ENCODE measurements around the gene TMEM248. TPM values are rescaled to one million over a fixed set of nuclear protein-coding genes. Genes with fewer than 3 reads are reported as not detected.

Gene TMEM248
- total and polyA plus RNA-seq, 2 of the 13 experiments (the other 11 are each of a cell fraction or from before 2014, with no cell fraction given): 54.3 to 109 TPM

GRCh38 chr7:66920769-66921395 is at the start of gene TMEM248 (continued):
- peak; percentile 45; the same call in 1 of the 2 replicates for TF ChIP-seq ZNF75D (CRISPR knock-in tag; IDR thresholded peaks at IDR 0.05; ENCODE audit: borderline replicate concordance)
- no peak; the same call in 1 of the 2 replicates for TF ChIP-seq ZNF275 (CRISPR knock-in tag; IDR thresholded peaks at IDR 0.05; ENCODE audit: borderline replicate concordance)
- TF ChIP-seq ZNF138 (CRISPR knock-in tag; IDR thresholded peaks at IDR 0.05; ENCODE audit: low read depth): 0 out of 2 replicates have a peak, but pooled peaks have one; percentile 46
- TF ChIP-seq REL (CRISPR knock-in tag; conservative IDR thresholded peaks at IDR 0.05): peak; percentile 59
- peak; percentile 94 for TF ChIP-seq ZNF691 (CRISPR knock-in tag; IDR thresholded peaks at IDR 0.05; ENCODE audit: borderline replicate concordance, low read depth)
- TF ChIP-seq ZNF7 (CRISPR knock-in tag; IDR thresholded peaks at IDR 0.05): no peak
- peak; percentile 21; the same call in 1 of the 2 replicates for TF ChIP-seq ZNF550 (CRISPR knock-in tag; IDR thresholded peaks at IDR 0.05; ENCODE audit: borderline replicate concordance)
- 0 out of 2 replicates have a peak, but pooled peaks have one; percentile 26 for TF ChIP-seq HNRNPL (IDR thresholded peaks at IDR 0.05; ENCODE audit: low read depth, low read length)
- no peak for TF ChIP-seq CEBPZ (IDR thresholded peaks at IDR 0.05; ENCODE audit: low read length)
- no peak for TF ChIP-seq CEBPB (IDR thresholded peaks at IDR 0.05; ENCODE audit: borderline replicate concordance, low read depth, low read length)
- TF ChIP-seq HNRNPLL (IDR thresholded peaks at IDR 0.05; ENCODE audit: low read depth, low read length, poor library complexity, severe bottlenecking): peak; percentile 91
- peak; percentile 48; the same call in 1 of the 2 replicates for TF ChIP-seq ZBTB33 (CRISPR knock-in tag; IDR thresholded peaks at IDR 0.05)
- peak; percentile 90 for TF ChIP-seq ARID2 (CRISPR knock-in tag; IDR thresholded peaks at IDR 0.05; ENCODE audit: borderline replicate concordance)
- TF ChIP-seq ZNF234 (CRISPR knock-in tag; conservative IDR thresholded peaks at IDR 0.05): no peak
- TF ChIP-seq ATF4 (CRISPR knock-in tag; IDR thresholded peaks at IDR 0.05): peak in 1 of 2 experiments; percentile 72; a peak in 2 of 4 replicates
- peak; percentile 96 for TF ChIP-seq ZNF589 (CRISPR knock-in tag; conservative IDR thresholded peaks at IDR 0.05)
- peak; percentile 99 for TF ChIP-seq DMAP1 (CRISPR knock-in tag; IDR thresholded peaks at IDR 0.05)
- TF ChIP-seq NFATC3 (CRISPR knock-in tag; IDR thresholded peaks at IDR 0.05): peak; percentile 89
- peak; percentile 49 for TF ChIP-seq JARID2 (CRISPR knock-in tag; IDR thresholded peaks at IDR 0.05; ENCODE audit: insufficient replicate concordance)
- TF ChIP-seq HDAC6 (IDR thresholded peaks at IDR 0.05; ENCODE audit: low read depth, low read length): no peak
- TF ChIP-seq ZNF331 (CRISPR knock-in tag; IDR thresholded peaks at IDR 0.05): peak; percentile 87
